Trophoblast cell (in vitro differentiated cells and primary cell): Measurements from ENCODE around the gene SPG11.
A peak's percentile ranks its signal among the peaks of the same experiment; 100 is the strongest.

ENCODE experiments used
- DNase-seq, 2 donors: peaks; one replicate each; pipeline ENCODE4 v3.0.0-alpha.2; 2016
- H2AFZ ChIP-seq: 2 replicates; pipeline ENCODE4 v1.6.1; 2013; ENCODE audit warnings: low read length, moderate library complexity, mild to moderate bottlenecking; ENCODE audit not compliant: insufficient read depth, poor library complexity
- H2AK5ac ChIP-seq: 2 replicates; pipeline ENCODE4 v1.6.1; 2013; ENCODE audit warnings: mild to moderate bottlenecking, low read length
- H2BK120ac ChIP-seq: 2 replicates; pipeline ENCODE4 v1.6.1; 2013; ENCODE audit warnings: low read length, mild to moderate bottlenecking, moderate library complexity; ENCODE audit not compliant: insufficient read depth, poor library complexity
- H2BK12ac ChIP-seq: 2 replicates; pipeline ENCODE4 v1.6.1; 2013; ENCODE audit warnings: mild to moderate bottlenecking, low read length, moderate library complexity
- H2BK5ac ChIP-seq: 2 replicates; pipeline ENCODE4 v1.6.1; 2013; ENCODE audit warnings: low read length, low read depth, moderate library complexity, mild to moderate bottlenecking; ENCODE audit not compliant: poor library complexity
- H3K14ac ChIP-seq: 2 replicates; pipeline ENCODE4 v1.6.1; 2013; ENCODE audit warnings: mild to moderate bottlenecking, low read length
- H3K18ac ChIP-seq: 2 replicates; pipeline ENCODE4 v1.6.1; 2013; ENCODE audit warnings: mild to moderate bottlenecking, low read length
- H3K23ac ChIP-seq: 2 replicates; pipeline ENCODE4 v1.6.1; 2013; ENCODE audit warnings: low read length
- H3K27ac ChIP-seq: 2 replicates; pipeline ENCODE4 v1.5.1; 2013; ENCODE audit warnings: low read depth, mild to moderate bottlenecking, inconsistent platforms, low read length, moderate library complexity
- H3K27me3 ChIP-seq: 2 replicates; pipeline ENCODE4 v1.6.1; 2013; ENCODE audit warnings: inconsistent platforms, mild to moderate bottlenecking, low read length, moderate library complexity; ENCODE audit not compliant: insufficient read depth
- H3K36me3 ChIP-seq, 2 experiments: 1 replicate in 1 of 2; 2 replicates in 1 of 2; pipeline ENCODE4 v1.6.1; 2013; ENCODE audit warnings: low read length in 2 of 2, mild to moderate bottlenecking in 2 of 2, moderate library complexity in 1 of 2; ENCODE audit not compliant: insufficient read depth in 2 of 2, control insufficient read depth in 1 of 2
- H3K4ac ChIP-seq: 2 replicates; pipeline ENCODE4 v1.6.1; 2013; ENCODE audit warnings: low read depth, mild to moderate bottlenecking, low read length, moderate library complexity
- H3K4me1 ChIP-seq, 2 experiments: 1 replicate in 1 of 2; 2 replicates in 1 of 2; pipeline ENCODE4 v1.6.1; 2013; ENCODE audit warnings: low read length in 2 of 2, mild to moderate bottlenecking in 2 of 2, moderate library complexity in 1 of 2; ENCODE audit not compliant: insufficient read depth in 2 of 2, control insufficient read depth in 1 of 2
- H3K4me2 ChIP-seq: 2 replicates; pipeline ENCODE4 v1.6.1; 2013; ENCODE audit warnings: inconsistent platforms, mild to moderate bottlenecking, low read length, moderate library complexity
- H3K4me3 ChIP-seq: 2 replicates; pipeline ENCODE4 v1.5.1; 2013; ENCODE audit warnings: mild to moderate bottlenecking, low read depth, low read length, inconsistent platforms
- H3K79me1 ChIP-seq: one replicate; pipeline ENCODE4 v1.6.1; 2013; ENCODE audit warnings: low read length
- H3K79me2 ChIP-seq: 2 replicates; pipeline ENCODE4 v1.6.1; 2013; ENCODE audit warnings: low read length, mild to moderate bottlenecking; ENCODE audit not compliant: control insufficient read depth, insufficient read depth, poor library complexity
- H3K9ac ChIP-seq: 2 replicates; pipeline ENCODE4 v1.6.1; 2013; ENCODE audit warnings: mild to moderate bottlenecking, low read length
- H3K9me3 ChIP-seq: 2 replicates; pipeline ENCODE4 v1.6.1; 2013; ENCODE audit warnings: low read depth, mild to moderate bottlenecking, control low read depth, inconsistent platforms, low read length; ENCODE audit not compliant: insufficient read depth
- H4K12ac ChIP-seq: 2 replicates; pipeline ENCODE4 v1.6.1; 2013; ENCODE audit warnings: low read depth, mild to moderate bottlenecking, low read length, moderate library complexity
- H4K8ac ChIP-seq: 2 replicates; pipeline ENCODE4 v1.6.1; 2013; ENCODE audit warnings: low read depth, mild to moderate bottlenecking, low read length, moderate library complexity
- H4K91ac ChIP-seq: one replicate; pipeline ENCODE4 v1.6.1; 2013; ENCODE audit warnings: low read depth, mild to moderate bottlenecking, low read length, moderate library complexity
- WGBS: extraction: QIAGEN DNeasy Blood & Tissue Kit; methylation state at CpG from one replicate; pipeline ENCODE4 v1.1.7; 2013; ENCODE audit warnings: missing lambda C conversion rate; ENCODE audit not compliant: insufficient read length, insufficient coverage; ENCODE audit errors: extremely low coverage; 5-methylcytosine and 5-hydroxymethylcytosine counted together

The SPG11 gene

GRCh38 chr15:44593042-44593736 is 70.3 kb downstream of the SPG11 start:
- H2AK5ac ChIP-seq, result no peak overlapping the region
- no CpG with 5 or more reads among the region's 7 CpGs for WGBS

GRCh38 chr15:44591326-44591725 is 72.1 kb downstream of the SPG11 start:
- no CpG with 5 or more reads among the region's 1 CpG for WGBS
- Histone ChIP-seq H2BK120ac (no peak overlapping the region), H3K27me3 (no peaks in the 10 kb centered on the region), H3K79me1 (no peaks in the 10 kb centered on the region), H3K23ac (no peak overlapping the region), H2AFZ (no peak overlapping the region), H3K4me3 (no peak overlapping the region), H3K14ac (no peak overlapping the region), H2BK5ac (no peak overlapping the region), H3K79me2 (no peaks in the 10 kb centered on the region), H3K27ac (no peak overlapping the region), H3K9ac (no peak overlapping the region), H3K4me1 (no peaks in the 10 kb centered on the region), H3K4me2 (no peak overlapping the region), H3K4ac (no peak overlapping the region), H4K12ac (no peak overlapping the region), H3K9me3 (peaks cover 2% of the 10 kb centered on the region), H4K91ac (no peak overlapping the region), H3K18ac (no peak overlapping the region), H2AK5ac (no peak overlapping the region), H3K36me3 (peaks cover 33 to 46% of the 10 kb centered on the region in 2 experiments), H2BK12ac (no peak overlapping the region), H4K8ac (no peak overlapping the region)
- peak in 1 of 2 donors; percentile 58 for DNase-seq

More at GRCh38 chr15:44593042-44593736, 70.3 kb downstream of the SPG11 start:
- H3K4me3 ChIP-seq, result no peak overlapping the region
- no peaks in the 10 kb centered on the region for H3K79me2 ChIP-seq
- no peak overlapping the region for H4K91ac ChIP-seq
- H3K4me2 ChIP-seq, result no peak overlapping the region
- no peaks in the 10 kb centered on the region for H3K27me3 ChIP-seq
- no peaks in the 10 kb centered on the region for H3K4me1 ChIP-seq
- H2AFZ ChIP-seq, result no peak overlapping the region
- H3K79me1 ChIP-seq, result no peaks in the 10 kb centered on the region
- no peak overlapping the region for H2BK5ac ChIP-seq
- no peak overlapping the region for H3K23ac ChIP-seq
- H2BK12ac ChIP-seq, result no peak overlapping the region
- H3K9ac ChIP-seq, result no peak overlapping the region
- no peak overlapping the region for H3K4ac ChIP-seq
- H4K12ac ChIP-seq, result no peak overlapping the region
- H3K18ac ChIP-seq, result no peak overlapping the region
- H3K27ac ChIP-seq, result no peak overlapping the region
- peak in 1 of 2 donors; percentile 62 for DNase-seq
- H3K14ac ChIP-seq, result no peak overlapping the region
- peaks cover 2% of the 10 kb centered on the region for H3K9me3 ChIP-seq
- H2BK120ac ChIP-seq, result no peak overlapping the region
- H4K8ac ChIP-seq, result no peak overlapping the region
- peaks cover 29 to 42% of the 10 kb centered on the region in 2 experiments for H3K36me3 ChIP-seq

GRCh38 chr15:44588541-44588940 is 74.9 kb downstream of the SPG11 start:
- Histone ChIP-seq H2BK12ac (no peak overlapping the region), H2AK5ac (no peak overlapping the region), H3K9ac (no peak overlapping the region), H3K23ac (no peak overlapping the region), H2BK120ac (no peak overlapping the region), H3K9me3 (peaks cover 2% of the 10 kb centered on the region), H3K14ac (no peak overlapping the region), H2BK5ac (no peak overlapping the region), H3K79me1 (no peaks in the 10 kb centered on the region), H3K4me1 (no peaks in the 10 kb centered on the region), H3K79me2 (no peaks in the 10 kb centered on the region), H4K12ac (no peak overlapping the region), H3K27ac (no peak overlapping the region), H3K4ac (no peak overlapping the region), H3K27me3 (no peaks in the 10 kb centered on the region), H4K91ac (no peak overlapping the region), H2AFZ (no peak overlapping the region), H3K4me3 (no peak overlapping the region), H3K18ac (no peak overlapping the region), H3K36me3 (peaks cover 34 to 43% of the 10 kb centered on the region in 2 experiments), H3K4me2 (no peak overlapping the region), H4K8ac (no peak overlapping the region)
- no CpG with 5 or more reads among the region's 5 CpGs for WGBS
- no peak for DNase-seq

GRCh38 chr15:44585633-44586032 is 77.8 kb downstream of the SPG11 start:
- no peak overlapping the region for H3K18ac ChIP-seq
- WGBS, result no CpG with 5 or more reads among the region's 2 CpGs
- H2BK12ac ChIP-seq, result no peak overlapping the region
- no peak overlapping the region for H3K27ac ChIP-seq
- no peaks in the 10 kb centered on the region for H3K9me3 ChIP-seq
- H3K9ac ChIP-seq, result no peak overlapping the region
- H3K4me3 ChIP-seq, result no peak overlapping the region
- H3K79me1 ChIP-seq, result no peaks in the 10 kb centered on the region
- H3K4me2 ChIP-seq, result no peak overlapping the region
- H3K14ac ChIP-seq, result no peak overlapping the region
- H3K27me3 ChIP-seq, result no peaks in the 10 kb centered on the region
- H4K8ac ChIP-seq, result no peak overlapping the region
- no peak overlapping the region for H2BK5ac ChIP-seq
- H3K23ac ChIP-seq, result no peak overlapping the region
- H4K91ac ChIP-seq, result no peak overlapping the region
- no peak overlapping the region for H3K4ac ChIP-seq
- no peaks in the 10 kb centered on the region for H3K79me2 ChIP-seq
- no peaks in the 10 kb centered on the region for H3K4me1 ChIP-seq
- no peak overlapping the region for H2AK5ac ChIP-seq
- H4K12ac ChIP-seq, result no peak overlapping the region
- H3K36me3 ChIP-seq, result peaks cover 25 to 36% of the 10 kb centered on the region in 2 experiments
- DNase-seq, result no peak
- H2BK120ac ChIP-seq, result no peak overlapping the region
- H2AFZ ChIP-seq, result no peak overlapping the region
